NCI-H82 treated with DMSO at 0.1 percent for 48 hours (cell line): ENCODE data around the gene KIF26B.

Source experiments
- DNase-seq: peaks from one replicate; lab custom pipeline; 2025; ENCODE audit not compliant: unreplicated experiment; lab: John Stamatoyannopoulos, UW

Gene KIF26B

DNA sequence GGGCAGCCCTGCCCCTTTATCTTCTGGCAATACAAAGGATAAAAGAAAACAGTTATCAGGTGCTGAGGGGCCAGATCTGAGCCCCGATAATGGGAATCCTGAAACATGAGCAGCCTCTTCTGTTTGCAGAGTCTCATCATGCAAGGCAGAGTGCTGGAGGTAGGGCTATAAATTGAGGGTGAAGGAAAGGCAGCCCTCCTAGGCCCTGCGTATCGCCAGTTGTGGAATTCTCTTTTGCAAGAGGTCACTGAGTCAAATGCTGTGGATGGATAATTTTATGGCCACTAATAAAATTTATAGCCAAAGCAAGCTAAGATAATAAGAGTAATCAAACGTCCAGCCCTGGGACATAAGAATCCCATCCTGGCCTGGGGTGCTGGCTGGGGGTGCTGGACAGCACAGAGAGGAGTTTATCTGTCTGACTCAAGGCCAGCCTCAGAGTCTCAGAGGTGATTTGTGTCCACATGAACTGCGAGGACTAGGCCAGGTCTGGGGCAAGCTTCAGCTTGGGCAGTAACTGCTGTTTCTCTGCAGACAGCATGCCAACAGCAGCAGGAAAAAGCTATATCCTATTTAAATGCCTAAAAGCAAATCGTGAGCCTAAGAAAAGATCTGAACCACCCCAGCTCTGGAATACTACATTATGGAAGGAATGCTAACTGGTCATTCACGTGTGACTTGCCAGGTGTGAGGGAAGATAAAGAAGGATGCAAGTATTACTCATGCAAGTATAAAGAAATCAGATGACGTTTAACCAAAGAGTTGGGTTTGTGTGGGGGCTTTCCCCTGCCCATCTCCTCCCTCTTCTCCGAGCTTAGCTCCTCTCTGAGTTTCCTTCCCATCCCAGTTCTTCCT lies 254.8 kb downstream of the KIF26B start:
- no peak for DNase-seq

DNA sequence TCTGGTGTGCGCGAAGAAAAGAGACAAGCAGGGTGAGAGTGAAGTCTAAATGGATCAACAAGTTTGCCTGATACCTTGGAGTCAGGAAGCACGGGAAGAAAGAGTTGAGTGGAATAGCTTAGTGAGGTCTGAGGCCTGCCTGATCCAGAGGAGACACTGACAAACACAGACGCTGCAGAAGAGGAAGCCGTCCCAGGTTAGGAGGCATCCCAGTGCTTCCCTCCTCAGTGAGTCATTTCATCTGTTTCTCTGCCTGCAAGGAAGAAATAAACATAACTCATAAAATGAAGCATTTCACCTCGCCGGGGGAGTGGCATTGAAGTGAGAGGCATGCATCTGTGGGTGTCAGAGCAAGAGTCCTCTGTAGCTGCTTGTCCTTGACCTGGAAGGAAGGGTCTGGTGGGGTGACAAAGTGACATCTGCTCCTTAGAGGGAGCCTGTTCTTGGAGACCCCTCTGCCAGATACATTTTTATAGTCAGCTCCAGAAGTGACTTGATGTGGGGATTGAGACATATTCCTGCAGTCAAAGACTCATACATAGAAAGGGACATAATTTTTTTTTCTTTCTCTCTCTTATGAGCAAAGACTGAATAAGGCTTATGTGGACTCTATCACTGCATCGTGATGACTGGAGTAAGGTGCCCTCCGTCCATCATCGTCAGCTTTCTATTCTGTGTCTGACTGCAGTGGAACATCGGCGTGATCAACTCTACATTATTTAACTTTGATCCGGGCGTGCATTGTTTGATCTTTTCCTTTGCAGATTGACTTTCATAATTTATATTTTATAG lies 256.7 kb downstream of the KIF26B start:
- DNase-seq = no peak

DNA sequence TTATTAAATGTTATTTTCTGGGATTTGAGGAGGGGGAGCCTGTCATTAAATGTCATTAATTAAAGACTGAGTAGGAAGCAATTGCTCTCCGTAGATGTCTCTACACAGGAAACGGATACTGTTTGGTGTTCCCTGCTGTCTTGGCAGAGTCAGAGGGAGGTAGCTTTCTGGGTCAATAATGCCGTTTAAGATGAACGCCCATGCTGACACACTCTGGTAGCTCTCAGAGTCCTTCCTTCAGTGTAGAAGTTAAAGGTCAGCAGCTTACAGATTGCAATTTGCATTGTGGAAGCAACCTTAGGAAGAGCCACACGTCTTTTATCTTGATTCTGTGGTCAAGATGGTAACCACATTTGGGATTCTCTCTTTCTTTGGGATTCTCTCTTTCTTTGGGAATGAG lies 257.5 kb downstream of the KIF26B start:
- no peak for DNase-seq

DNA sequence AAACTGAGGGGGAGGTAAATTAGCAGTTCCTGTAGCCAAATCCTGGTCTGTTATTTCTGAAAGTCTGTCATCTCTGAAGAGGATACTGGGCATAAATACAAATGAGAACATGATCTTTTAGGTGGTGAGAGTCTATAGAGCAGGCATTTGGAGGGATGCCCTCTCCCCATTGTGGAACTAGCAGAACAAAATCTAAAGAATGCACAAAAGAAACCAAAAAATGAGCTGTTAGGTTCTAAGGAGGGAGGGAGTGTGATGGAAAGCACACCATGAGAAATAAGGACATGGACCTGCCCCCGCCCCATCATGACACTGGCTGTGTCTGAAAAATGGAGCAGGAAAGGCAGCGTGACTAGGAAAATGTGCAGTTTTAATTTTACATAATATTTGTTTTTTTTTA lies 262.0 kb downstream of the KIF26B start:
- DNase-seq = no peak

DNA sequence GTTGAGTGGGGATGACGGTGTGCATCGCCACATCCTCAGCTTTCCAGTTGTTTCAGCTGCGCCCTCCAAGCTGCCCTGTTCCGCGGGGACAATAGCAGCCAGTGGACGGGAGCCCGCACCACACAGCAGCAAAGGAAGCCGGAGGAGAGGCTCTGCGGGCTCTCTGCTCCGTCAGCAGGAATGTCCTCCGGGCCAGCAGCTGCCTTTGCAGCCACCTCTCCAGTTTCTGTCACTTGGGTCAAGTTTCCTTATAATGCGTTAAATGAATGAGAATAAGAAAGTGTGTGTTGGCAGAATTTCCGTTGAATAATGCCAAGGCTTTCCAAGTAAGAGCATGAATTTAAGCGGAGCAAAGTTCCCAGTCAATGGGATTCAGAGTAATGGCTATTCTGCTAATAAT lies 263.3 kb downstream of the KIF26B start:
- DNase-seq = no peak

DNA sequence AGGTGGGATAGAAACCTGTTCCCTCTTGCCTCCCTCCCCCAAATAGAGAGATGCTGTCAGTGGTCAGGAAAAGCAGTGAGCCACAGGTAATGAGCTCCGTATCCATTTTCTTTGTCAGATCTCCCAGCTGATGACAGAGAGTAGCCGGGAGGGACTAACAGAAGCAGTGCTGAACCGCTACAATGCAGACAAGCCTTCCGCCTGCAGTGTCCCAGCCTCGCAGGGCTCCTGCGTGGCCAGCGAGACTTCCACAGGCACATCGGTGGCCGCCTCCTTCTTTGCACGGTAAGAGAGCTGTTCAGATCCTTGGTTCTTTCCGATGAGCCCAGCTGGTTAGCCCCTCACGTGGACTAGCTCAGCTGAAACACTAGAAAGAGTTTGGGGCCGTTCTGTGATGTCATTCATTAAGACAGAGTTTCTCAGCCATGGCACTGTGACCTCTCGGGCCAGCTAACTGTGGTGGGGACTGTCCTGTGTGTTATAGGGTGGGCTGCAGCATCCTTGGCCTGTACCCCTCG lies 264.7 kb downstream of the KIF26B start:
- DNase-seq = no peak

DNA sequence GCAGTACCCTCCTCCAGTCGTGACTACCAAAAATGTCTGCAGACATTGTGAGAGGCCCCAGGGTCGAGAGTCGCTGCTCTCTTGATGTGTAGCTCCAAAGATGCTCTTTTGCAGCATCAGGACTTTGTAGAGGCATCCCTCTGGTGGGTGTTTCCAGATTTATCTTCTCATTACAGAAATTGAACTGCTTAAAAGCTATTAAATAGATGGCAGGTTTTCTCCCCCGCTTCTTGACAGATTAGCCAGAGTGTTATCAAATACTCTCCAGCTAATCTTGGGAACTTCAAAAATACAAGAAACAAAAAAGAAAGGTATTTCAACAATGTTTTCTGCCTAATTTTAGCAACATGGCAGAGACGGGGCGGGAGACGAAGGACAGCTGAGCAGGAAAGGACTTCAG lies 265.2 kb downstream of the KIF26B start:
- no peak for DNase-seq

DNA sequence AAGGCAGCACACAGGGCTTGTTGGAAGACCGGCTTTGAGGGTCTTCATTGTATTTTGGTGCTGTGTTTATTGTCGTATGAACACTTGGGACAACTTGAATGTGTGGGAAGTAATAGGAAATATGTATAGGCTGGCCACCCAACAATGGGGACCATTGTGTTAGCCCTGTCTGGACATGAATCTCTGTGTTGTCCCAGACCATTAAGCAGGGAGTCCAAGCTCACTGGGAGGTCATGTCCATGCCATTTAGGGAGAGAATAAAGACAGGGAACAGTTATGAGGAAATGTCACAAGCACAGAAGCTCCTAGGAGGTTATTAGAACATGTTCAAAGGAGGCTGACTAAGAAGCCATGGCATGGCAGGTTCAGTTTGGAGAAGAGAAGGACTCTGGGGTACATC lies 266.1 kb downstream of the KIF26B start:
- DNase-seq = no peak

DNA sequence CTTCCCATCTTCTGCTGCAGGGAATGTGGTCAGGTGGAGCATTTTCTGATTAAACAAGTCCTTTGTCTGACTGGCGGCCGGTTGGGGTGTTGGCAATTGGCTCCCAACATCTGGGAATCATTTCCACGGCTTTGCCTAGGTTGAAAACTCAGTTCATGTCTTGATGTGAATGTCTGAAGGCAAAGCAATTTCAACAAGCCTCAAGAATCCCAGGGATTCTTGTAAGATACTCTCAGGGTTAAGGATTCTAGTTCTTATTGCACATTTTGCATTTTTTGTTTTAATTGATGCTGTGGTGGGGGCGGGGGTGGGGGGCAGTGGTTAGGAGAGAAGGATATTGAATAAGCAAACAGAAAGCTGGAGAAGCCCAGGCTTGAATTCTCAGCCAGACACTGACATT lies 273.9 kb downstream of the KIF26B start:
- no peak for DNase-seq

DNA sequence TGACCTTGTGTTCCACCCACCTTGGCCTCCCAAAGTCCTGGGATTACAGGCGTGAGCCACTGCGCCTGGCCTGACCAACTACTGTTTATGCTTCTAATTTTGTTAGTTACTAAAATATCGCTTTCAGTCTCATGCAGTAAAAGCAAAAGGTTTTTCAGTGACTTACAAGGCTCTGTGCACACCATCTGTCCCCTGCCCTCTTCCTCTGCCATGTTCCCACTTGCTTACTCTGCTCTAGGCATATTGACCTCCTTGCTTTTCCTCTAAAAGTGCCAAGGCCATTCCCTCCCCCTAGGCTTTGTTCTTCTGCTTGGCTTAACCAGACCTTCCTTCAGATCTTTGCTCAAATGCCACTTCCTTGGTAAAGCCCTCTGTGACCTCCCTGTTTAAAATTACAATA lies 276.9 kb downstream of the KIF26B start:
- no peak for DNase-seq

DNA sequence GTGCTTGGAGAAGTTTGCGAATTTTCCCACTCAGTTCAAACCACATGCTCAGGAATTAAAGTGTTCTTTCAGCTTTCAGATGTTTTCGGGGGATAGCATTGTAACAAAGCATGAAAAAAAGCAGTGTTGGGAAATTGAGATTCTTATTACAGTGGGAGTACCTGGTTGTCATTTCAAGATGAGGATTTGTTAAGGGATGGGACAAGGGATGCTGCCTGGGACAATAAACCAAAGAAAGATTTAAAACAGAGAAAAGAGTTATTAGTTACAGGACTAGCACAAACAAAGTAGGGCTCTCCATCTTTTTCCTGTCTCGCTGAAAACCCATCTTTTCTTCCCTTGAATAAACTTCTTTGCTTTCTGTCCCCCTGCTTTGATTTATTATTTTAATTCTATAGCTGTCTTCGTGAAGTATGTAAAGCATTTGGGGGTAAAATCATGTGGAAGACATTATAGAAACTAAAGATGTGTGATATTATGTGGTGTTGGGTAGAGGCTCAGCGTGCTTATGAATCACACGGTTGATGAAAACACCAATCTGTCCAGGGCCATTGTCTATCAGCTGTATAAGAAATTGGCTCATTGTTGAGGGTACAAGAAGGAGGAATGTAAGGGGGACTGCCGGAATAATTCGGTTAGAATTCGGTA lies 277.6 kb downstream of the KIF26B start:
- DNase-seq = no peak

DNA sequence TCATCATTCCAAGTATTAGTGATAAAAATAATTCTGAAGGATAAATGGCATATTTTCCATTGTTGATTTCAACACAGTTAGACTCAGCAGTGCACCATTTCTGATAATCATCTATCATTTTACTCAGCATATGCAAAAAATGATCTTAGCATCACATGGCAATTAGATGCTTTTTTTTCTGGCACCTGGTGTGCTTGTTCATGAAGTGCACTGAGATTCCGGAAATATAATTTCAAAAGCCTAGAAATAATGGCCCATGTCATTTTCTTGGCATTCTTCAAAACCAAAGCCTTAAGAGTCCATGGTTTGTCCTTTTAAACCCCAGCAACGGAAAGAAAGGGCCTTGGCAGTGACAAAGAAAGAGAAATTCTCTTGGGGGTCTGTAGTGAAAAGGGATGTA lies 278.8 kb downstream of the KIF26B start:
- no peak for DNase-seq

DNA sequence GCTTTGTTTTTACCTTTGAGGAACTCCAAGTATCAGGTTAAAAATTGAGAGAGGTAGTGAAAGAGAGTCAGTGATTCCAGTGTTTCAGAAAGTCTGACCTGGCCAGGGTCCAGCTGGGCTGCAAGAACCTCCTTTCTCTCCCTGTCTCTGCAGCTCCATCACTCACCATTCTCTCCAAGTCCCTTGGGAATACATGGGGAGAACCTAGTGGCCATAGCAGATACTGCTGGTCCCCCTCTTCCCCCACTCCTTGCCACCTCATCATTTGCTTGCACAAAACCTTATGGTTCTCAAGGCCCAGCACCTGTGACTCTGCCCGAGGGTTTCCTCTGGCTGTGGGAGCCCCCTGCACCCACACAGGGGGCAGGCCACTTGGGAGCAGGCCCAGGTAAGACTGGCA lies 279.5 kb downstream of the KIF26B start:
- no peak for DNase-seq

DNA sequence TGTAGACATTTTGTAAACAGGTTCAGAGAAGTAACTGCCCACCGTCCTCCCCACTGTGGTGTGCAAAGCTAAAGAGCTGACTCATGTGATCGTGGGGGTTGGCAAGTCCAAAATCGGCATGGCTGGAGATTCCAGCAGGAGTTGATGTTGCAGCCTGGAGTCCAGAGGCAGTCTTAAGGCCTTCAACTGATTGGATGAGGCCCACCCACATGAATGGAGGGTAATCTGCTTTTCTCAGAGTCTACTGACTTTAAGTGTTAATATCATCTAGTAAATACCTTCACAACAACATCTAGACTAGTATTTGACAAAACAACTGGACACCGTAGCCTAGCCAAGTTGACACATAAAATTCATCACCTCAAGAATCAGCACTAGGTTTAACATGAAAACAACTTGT lies 281.6 kb downstream of the KIF26B start:
- DNase-seq = no peak

DNA sequence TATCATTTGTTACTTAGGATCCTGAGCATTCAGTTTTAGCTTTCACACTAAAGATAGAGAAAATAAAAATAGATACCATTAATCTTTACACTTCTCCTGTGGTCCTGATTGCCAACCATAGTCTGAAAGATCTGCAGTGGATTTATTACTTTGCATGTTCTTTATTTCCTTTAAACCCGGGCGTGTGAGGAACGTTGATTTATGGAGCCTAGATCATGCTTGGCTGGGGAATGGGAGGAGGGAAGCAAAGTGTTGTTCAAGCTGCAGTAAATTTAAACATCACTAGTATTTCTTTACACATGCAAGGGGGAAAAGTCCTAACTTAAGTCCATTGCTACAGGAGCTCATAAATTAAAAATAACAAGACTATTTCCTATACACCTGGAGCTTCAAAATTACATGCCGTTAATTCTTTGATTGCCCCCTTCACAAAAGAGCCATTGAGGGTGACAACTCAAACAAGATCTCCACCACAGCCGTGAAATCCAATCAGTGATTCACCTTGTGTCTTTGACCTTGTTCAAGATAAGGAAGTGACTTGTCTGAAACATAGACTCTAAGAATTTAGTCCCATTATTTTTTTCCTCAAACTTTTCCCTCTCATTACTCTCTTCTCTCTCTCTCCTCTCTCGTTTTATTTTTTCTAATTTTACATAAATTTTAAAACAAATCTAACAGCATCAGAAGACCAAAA lies 282.7 kb downstream of the KIF26B start:
- no peak for DNase-seq

DNA sequence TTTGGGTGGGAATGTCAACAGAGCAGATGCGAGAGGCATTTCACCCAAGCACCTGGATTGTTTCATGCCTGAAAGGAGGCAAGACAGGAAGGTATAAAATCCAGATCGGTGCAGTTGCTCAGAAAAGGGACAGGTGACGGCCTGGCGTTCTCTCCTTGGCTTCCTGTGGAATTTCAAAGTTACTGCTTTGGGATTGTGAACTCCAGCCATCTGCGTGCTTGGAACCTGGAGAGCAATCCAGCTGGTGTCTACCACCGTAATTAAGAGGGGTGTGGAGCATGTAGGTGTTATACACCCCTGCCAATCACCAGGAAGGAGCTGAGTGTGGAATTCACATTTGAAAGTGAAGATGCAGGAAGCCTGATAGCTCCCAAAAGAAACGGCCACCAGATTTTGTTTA lies 286.1 kb downstream of the KIF26B start:
- DNase-seq = no peak

DNA sequence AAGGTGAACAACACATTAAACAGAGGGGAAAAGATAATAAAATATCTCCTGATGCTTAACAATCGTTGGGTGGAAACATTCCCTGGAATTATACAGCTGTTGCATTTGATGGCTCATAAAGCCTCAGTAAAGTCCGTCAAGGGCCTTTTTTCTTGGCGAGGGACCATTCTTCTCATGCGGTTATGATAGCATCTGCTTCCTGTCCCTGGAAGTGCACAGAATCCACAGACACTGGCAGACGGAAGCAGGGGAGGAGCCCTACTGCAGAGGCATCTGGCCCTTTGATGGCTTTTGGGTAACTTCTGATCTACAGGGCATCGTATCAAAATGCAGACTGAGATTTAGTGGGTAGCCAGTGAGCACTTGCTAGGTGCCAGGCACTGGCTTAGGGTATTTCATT lies 286.9 kb downstream of the KIF26B start:
- DNase-seq = no peak

DNA sequence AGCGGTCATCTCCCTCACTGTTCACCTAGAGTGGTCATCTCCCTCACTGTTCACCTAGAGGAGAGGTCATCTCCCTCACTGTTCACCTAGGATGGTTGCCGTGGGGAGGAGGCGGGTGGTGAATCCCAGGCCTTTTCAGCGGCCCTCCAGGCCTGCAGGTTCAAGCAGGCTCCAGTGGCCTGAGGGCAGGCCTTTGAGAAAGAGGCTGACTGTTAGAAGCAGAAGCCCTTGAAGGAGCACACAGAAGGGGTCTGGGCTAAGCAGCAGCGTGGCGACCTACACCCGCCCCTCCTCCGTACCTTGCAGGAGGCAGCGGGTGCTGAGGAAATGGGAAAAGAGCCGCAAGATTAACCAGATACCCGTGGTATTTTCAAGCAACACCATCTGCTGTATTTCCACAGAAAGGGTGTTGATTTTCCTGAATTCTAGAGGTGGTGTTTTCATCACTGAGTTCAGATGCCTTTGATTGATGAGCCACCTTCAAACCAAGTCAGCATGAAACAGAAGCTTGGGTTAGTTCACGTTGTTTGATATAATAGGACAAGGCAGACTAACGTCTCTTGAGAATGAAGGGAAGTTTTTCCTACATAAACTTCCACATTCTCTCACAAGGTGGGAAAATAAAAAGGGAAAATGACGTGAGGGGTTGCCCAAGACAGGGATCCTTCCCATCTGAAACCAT lies 289.5 kb downstream of the KIF26B start:
- no peak for DNase-seq

DNA sequence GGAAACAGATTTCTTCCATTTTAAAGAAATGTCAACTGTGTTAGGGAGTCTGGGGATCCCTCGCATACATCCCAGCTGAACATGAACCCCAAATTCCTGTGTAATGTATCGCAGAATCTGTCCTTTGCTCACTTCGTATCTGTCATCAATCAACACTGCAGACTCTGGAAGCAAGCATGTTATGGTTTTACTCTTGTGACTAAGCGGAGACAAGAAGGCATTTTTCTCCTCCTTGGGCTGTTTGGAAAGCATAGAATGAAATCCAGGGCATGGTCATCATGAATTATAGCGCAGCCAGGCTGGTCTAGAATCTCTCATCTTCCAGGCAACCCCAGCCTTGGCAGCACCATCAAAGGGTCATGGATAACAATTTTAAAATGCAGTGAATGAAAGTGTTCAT lies 290.2 kb downstream of the KIF26B start:
- DNase-seq = no peak

DNA sequence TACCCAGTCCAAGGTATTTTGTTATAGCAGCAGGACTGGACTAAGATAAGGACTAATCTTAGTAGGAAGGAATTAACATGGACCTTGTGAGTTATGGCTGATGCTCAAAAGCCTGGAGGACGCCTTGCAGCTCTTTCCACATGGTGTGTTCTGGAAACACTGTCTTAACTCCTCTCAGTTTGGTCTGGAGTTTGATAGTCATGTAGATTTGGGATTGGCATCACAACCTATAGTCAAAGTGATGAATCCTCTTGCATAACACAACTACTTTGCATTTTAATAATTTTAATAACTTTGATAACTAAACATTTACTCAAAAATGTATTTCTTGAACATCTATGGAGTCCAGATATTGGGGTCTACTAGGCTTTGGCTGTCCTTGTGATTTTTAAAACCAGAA lies 293.7 kb downstream of the KIF26B start:
- no peak for DNase-seq
